H1 (cell line): ENCODE data around the gene ZBTB16.

ENCODE experiments used
- BRCA1 ChIP-seq: IDR thresholded peaks from 2 replicates; pipeline ENCODE4 v1.6.1; 2012; ENCODE audit warnings: low read depth, low read length, improper control_type of control experiment
- MAX ChIP-seq: IDR thresholded peaks from 2 replicates; pipeline ENCODE4 v1.6.1; 2012; ENCODE audit warnings: inconsistent platforms
- POLR2A ChIP-seq, 2 experiments: IDR thresholded peaks; 1 replicate in 1 of 2; 2 replicates in 1 of 2; pipeline ENCODE4 v1.6.1; 2011; ENCODE audit warnings: low read depth in 2 of 2, low read length in 2 of 2, mild to moderate bottlenecking in 2 of 2; ENCODE audit errors: control extremely low read depth in 1 of 2
- POU5F1 ChIP-seq: IDR thresholded peaks from 2 replicates; pipeline ENCODE4 v1.6.1; 2011; ENCODE audit warnings: low read depth, mild to moderate bottlenecking, low read length, moderate library complexity
- SIX5 ChIP-seq: IDR thresholded peaks from 2 replicates; pipeline ENCODE4 v1.6.1; 2011; ENCODE audit warnings: mild to moderate bottlenecking, low read depth, low read length
- ZNF274 ChIP-seq: IDR thresholded peaks from 2 replicates; pipeline ENCODE4 v1.7.0; 2012; ENCODE audit warnings: low read length, borderline replicate concordance; ENCODE audit errors: extremely low read depth
- TF ChIP-seq, protein P1 (sequence below), 3 experiments: IDR thresholded peaks; 1 replicate in 2 of 3; 2 replicates in 1 of 3; pipeline versions ENCODE4 v1.5.1 to v1.6.1; 2011; ENCODE audit warnings: low read length in 3 of 3, mild to moderate bottlenecking in 3 of 3, inconsistent platforms in 2 of 3, low read depth in 1 of 3, moderate library complexity in 1 of 3; ENCODE audit not compliant: insufficient read depth in 1 of 3; ENCODE audit errors: control extremely low read depth in 1 of 3
- TF ChIP-seq, protein P2 (sequence below): IDR thresholded peaks from 2 replicates; pipeline ENCODE4 v1.6.1; 2011; ENCODE audit warnings: low read length, improper control_type of control experiment
- TF ChIP-seq, protein P3 (sequence below): IDR thresholded peaks from 2 replicates; pipeline ENCODE4 v1.6.1; 2012; ENCODE audit warnings: low read length, inconsistent platforms

DNA sequence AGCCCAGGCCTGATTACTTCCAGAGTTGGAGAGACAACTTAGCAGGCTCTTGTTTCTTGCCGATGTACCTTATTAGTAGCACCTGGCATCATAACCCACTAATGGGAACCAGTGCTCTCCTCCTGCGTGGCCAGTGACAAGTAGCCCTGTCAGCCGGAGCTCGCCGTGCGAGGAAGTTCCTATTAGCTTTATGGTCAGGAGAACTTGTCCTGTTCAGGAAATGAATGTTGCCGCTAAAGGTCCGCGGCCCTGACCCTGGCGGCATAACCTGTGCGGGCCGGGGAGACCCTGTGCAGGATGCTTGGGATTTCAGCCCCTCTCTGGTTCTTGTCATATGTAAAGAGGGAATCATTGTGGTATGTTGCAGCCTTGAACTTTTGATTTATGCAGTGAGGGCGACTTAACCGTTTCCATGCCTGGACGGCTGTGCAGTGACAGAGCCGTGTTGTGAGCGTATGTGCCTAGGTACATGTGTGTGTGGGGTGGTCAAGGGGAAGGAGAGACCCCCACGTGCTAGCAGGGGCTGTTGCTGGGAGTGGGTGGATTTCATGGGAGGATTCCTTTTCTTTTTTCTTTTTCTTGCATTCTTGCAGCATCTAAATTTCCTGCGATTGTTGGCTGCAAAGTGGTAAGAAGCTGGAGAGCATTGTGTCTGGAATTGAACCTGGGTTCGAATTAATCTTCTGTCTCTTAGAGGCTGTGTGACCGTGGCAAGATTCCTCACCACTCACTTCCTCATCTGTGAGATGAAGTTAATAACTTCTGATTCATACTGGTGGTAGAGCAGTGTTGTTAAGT, 15.2 kb downstream of the ZBTB16 start:
- TF ChIP-seq POLR2A (IDR thresholded peaks at IDR 0.05; ENCODE audit: control extremely low read depth in 1 of 2, low read depth in 2 of 2, low read length in 2 of 2), result no peak
- no peak for TF ChIP-seq ZNF274
- TF ChIP-seq MAX, result no peak
- TF ChIP-seq, protein P1, sequence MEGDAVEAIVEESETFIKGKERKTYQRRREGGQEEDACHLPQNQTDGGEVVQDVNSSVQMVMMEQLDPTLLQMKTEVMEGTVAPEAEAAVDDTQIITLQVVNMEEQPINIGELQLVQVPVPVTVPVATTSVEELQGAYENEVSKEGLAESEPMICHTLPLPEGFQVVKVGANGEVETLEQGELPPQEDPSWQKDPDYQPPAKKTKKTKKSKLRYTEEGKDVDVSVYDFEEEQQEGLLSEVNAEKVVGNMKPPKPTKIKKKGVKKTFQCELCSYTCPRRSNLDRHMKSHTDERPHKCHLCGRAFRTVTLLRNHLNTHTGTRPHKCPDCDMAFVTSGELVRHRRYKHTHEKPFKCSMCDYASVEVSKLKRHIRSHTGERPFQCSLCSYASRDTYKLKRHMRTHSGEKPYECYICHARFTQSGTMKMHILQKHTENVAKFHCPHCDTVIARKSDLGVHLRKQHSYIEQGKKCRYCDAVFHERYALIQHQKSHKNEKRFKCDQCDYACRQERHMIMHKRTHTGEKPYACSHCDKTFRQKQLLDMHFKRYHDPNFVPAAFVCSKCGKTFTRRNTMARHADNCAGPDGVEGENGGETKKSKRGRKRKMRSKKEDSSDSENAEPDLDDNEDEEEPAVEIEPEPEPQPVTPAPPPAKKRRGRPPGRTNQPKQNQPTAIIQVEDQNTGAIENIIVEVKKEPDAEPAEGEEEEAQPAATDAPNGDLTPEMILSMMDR (IDR thresholded peaks at IDR 0.05; ENCODE audit: control extremely low read depth in 1 of 3, insufficient read depth in 1 of 3, low read depth in 1 of 3, low read length in 3 of 3), result no peak
- TF ChIP-seq, protein P2, sequence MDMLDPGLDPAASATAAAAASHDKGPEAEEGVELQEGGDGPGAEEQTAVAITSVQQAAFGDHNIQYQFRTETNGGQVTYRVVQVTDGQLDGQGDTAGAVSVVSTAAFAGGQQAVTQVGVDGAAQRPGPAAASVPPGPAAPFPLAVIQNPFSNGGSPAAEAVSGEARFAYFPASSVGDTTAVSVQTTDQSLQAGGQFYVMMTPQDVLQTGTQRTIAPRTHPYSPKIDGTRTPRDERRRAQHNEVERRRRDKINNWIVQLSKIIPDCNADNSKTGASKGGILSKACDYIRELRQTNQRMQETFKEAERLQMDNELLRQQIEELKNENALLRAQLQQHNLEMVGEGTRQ, result no peak
- TF ChIP-seq BRCA1, result no peak
- no peak for TF ChIP-seq SIX5
- no peak for TF ChIP-seq POU5F1
- TF ChIP-seq, protein P3, sequence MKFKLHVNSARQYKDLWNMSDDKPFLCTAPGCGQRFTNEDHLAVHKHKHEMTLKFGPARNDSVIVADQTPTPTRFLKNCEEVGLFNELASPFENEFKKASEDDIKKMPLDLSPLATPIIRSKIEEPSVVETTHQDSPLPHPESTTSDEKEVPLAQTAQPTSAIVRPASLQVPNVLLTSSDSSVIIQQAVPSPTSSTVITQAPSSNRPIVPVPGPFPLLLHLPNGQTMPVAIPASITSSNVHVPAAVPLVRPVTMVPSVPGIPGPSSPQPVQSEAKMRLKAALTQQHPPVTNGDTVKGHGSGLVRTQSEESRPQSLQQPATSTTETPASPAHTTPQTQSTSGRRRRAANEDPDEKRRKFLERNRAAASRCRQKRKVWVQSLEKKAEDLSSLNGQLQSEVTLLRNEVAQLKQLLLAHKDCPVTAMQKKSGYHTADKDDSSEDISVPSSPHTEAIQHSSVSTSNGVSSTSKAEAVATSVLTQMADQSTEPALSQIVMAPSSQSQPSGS, result no peak
